NCI-H2029 (cell line): ENCODE data around the gene COL27A1.

Source experiments
- DNase-seq: peaks from one replicate; lab custom pipeline; 2025; lab: John Stamatoyannopoulos, UW

The COL27A1 gene

DNA sequence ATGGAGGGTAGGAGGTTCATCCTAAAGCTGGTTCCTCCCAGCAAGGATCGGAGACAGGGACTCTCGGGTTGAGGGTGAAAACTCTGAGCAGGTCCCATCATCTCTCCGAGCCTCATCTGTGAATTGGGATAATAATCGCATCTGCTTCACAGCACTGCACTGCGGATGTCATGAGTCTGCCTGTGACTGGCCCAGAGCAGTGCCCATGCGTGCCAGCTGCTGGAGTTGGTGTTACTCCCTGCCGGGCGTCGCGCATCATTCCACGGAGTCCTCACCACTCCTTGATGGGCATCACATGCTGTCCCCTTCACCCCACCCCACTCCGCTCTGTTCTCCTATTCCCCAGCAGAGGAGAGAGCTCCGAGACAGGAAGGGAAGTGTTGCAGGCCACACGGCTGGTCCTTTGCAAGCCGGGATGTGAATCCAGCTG, 132.4 kb downstream of the COL27A1 start:
- no peak for DNase-seq

DNA sequence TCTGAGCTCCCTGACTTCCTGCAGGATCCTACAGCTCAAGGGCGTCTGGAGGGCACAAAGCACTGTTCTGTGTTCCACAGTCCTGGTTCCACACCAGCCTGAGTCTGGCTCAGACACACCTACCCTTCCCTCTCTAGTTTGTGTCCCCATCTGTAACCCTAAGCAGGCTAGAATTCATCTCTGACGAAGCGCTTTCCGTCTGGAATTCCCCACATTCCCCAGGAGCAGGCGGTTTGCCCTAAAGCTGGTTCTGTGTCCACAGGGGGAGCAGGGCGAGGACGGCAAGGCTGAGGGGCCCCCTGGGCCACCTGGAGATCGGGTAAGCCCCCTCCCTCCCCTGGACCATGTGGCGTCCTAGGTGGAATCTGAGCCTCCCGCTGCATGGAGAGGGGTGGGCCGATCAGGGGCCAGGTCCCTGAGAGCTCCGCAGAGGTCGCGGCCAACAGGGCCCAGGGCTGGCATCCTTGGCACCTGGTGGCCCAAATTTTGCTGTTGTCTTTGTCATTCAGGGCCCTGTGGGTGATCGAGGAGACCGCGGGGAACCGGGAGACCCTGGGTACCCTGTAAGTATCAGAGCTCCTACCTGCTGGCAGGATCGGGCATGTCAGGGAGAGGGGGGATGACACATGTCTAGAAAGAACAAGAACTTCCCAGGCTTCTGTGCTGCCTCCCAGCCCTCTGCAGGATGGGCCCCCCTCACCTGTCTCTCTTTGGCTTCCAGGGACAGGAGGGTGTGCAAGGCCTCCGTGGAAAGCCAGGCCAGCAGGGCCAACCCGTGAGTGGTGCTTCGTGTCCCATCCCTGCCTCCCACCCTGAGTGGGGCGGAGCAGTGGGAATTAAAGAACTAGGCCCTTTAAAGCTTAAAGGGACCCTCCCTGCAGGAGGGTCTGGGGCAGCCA, 133.1 kb downstream of the COL27A1 start:
- DNase-seq = no peak

DNA sequence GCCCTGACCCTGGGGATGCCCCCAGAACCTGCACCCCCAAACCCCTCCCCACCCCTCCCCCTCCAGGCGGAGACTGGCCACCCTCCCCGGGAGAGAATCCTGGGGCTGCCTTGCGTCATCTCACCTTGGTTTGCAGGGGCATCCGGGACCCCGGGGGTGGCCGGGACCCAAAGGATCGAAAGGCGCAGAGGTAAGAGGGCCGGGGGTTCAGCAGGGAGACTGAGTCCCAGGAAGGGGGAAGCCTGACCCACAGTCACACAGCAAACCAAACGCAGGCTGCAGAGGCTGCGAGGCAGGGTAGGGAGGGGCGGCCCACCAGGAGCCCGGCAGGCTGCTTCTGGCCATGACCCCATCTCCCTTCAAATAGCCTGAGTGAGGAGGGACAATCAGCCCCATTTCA, 133.8 kb downstream of the COL27A1 start:
- no peak for DNase-seq

DNA sequence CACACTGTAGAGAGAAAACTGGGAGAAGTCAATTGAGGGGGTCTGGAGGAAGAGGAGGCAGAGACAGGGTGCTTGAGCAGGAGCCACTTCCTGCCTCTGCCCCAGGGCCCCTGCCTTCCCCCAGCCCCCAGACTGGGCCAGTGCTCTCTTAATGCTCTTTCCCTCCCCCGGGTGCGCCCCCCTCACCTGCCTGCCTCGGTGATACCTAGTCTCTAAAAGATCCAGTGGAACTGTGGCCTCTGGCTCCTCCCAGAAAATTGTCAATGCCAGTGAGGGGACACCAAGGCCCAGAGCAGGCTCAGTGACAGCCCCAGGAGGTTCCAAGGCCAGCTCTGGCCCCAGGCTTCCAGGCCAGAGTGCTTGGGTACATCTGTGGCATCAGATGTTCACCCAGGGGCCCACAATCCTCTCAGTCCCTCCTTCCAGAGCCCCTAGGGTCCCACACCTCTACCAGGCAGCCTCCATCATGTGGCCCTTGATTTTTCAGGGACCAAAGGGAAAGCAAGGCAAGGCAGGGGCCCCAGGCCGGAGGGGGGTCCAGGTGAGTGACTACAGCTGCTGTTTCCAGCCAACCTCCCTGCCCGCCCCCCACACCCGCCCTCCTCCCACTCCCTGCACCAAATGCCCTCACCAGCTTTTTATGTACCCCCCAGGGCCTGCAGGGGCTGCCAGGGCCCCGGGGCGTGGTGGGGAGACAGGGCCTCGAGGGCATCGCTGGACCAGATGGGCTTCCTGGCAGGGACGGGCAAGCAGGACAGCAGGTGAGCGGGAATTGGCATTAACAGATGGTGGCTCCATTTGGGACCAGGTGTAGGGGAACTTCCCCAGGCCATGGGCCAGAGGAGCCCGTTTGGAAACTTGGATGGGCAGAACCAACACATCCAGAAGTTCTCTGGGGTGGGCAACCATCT, 134.5 kb downstream of the COL27A1 start:
- DNase-seq = no peak

DNA sequence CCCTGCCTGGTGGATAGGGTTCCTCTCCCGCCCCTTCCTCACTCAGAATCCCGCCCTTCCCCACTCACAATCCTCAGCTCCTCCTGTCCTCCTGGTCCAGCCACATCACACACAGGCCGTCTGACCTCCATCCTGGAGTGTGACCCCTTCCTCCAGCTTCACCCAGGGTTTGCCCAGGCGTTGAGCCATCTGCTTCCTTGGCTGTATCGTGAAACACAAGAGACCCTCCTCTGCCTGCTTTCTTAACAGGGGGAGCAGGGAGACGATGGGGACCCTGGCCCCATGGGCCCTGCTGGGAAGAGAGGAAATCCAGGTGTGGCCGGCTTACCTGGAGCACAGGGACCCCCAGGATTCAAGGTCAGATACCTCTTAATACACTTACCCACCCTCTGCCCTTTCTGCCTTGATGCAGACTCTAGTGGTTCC, 135.2 kb downstream of the COL27A1 start:
- no peak for DNase-seq

DNA sequence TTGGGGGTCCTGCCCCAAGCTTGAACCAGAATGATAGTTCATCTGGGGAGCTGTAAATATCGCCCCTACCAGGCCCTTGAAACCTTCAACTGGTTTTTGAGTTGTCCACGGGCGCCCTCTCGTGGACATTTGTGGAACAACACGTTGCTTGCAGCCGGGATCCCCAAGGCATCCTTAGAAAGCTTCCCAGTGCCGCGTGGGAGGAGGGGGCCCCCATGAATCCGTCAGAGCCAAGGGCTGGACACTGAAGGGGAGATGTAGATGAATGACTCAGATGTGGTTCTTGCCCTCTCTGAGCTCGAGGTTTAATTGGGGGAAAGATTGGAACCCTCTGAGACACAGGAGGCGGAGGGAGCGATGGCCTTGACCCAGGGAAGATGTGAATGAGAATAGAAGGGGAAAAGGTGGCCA, 135.7 kb downstream of the COL27A1 start:
- DNase-seq = peak; percentile 38

DNA sequence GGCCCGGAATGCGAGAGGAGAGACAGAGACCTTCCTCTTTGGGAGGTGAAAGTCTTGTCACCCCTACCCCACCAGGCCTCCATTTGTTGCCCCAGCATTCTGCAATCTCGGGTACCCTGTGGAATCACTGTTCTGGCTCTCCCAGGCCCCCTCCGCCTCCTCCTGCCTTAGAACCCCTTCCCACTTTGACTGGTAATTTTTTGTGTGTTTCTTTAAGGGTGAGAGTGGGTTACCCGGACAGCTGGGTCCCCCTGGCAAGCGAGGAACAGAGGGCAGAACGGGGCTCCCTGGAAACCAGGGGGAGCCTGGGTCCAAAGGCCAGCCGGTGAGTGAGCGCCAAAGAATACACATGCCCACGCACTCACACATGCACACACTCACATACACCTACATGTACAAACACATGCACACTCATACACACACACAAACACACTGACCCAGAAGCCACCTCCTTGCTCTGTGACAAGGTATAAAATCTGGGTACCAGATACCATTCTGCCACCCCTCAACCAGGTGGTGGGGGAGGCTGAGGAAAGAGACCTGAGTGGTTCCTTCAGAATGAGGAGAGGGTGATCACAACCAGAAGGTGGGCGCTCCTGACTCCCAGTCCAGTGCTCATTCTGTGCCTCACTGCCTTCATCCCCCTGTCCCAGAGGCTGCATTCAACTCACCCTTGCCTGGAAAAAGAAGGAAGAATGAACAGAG, 136.7 kb downstream of the COL27A1 start:
- DNase-seq = no peak

DNA sequence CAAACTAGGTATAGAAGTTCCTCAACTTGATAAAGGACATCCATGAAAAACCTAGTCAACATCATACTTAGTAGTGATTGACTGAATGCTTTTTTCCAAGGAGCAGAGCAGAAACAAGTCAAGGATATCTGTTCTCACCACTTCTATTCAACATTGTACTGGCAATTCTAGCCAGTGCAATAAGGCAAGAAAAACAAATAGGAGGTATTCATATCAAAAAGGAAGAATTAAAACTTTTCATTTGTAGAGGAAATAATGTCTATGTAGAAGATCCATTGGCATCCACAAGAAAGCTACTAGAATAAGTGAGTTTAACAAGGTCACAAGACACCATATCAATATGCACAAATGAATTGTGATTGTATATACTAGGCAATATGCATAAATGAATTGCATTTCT, 139.3 kb downstream of the COL27A1 start:
- no peak for DNase-seq

DNA sequence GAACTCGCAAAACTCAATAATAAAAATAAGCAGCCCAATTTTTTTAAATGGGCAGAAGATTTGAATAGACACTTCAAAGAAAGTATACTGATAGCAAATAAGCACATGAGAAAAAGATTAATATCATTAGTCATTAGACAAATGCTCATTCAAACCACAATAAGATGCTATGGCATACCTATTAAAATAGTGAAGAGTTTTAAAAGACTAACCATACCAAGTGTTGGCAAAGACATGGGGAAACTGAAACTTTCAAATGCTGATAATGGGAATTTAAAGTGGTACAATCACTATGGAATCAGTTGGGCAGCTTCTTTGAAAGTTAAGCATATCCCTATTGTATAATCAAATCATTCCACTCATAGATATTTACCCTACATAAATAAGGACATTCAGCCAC, 141.0 kb downstream of the COL27A1 start:
- no peak for DNase-seq

DNA sequence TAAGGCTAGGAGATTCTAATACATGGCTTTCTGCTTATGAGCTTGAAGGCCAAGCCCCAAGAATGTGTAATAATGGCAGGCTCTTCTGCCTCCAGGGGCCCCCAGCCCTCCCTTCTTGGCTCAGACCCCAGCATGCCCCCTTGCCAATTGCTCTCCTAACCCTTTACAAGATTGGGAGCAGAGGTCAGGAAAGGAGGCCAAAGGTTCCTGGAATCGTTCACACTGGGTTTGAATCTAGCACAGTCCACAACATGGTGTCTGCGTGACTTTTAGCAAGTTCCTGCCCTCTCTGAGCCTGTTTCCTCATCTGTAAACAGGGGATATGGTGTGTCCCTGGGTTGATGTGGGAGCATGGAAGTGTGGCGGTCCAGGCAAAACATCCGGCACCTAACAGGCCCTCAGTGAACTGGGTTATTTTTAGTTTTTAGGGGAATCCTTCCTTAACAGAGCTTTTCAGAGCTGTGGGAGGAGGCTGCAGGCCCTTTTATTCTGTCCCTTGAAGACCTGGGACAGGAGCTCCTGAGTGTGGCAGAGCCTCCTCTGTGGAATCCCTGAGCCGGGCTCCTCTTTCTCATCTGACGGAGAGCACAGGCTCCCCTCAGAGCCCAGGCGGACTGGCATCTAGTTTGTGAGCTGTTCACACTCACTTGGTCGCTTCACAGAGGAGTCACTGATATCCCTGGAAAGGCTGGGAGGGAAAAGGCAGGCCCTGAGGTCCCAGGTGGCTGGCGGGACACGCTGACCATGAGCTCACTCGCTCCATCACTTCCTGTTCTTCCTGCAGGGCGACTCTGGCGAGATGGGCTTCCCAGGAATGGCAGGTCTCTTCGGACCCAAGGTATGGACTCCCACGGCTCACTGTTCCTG, 144.2 kb downstream of the COL27A1 start:
- no peak for DNase-seq

DNA sequence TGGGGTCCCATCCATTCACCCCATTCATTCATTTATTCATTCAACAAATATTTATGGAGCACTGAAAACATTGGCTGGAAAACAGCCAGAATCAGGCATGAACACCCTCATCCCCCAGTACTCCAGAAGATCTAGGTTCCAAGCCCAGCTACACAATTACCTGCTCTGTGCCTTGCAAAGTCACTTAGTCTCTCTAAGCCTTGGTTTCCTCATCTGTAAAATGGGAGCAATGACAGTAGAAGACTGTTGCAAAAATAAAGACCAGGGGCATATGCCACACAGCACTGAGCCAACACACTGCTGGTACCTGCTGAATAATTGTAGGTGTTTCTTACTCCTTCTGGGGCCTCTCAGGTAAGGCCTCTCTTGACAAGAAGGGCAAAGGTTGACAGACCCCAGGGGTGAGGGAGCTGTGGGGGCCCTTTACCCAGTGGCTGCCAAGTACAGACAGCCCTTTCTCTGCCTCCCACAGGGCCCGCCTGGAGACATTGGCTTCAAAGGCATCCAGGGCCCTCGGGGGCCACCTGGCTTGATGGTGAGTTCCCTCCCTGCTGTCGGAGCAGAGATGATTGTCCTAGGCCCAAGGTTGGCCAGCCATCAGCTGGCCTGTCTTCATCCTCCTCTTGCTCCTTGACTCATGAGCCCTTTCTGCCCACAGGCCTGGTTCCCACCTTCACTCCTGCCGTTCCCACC, 145.0 kb downstream of the COL27A1 start:
- DNase-seq = no peak

DNA sequence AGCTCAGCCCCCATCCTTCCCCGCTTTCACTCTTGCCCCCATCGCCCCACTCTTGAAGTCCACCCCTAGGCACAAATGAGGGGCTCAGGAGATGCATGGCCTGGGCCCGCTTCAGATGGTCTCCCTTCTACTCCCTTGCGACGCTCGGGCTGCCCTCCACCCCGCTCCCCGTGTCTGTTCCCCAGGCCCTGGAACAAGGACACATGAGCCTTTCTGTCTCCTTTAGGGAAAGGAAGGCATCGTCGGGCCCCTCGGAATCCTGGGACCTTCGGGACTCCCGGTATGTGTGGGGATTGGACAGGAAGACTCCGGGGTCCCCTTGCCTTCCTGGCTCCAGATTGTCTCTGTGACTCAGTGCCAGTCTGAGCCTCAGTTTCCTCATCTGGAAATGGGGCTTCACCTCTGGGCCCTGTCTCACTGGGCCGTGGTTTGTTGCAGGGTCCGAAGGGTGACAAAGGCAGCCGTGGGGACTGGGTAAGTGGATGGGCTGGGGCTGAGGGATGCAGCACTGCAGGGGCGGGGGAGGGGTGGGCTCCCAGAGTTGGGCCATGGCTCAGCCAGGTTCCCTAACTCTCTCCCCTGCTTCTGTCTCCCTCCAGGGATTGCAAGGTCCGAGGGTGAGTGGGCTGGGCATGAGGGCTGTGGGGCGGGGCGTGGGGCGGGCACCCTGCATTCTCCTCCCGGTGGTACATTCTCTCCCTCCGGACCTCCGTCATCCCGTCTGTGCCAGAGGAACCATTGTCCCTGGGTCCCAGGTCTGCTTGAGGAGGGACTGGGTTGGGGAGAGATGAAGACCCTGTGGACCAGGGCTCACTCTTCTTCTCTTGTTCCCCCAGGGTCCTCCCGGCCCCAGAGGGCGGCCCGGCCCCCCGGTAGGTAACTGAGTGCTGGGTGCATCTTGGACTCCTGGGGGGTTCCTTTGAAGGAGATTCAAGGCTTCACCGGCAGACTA, 145.8 kb downstream of the COL27A1 start:
- no peak for DNase-seq

DNA sequence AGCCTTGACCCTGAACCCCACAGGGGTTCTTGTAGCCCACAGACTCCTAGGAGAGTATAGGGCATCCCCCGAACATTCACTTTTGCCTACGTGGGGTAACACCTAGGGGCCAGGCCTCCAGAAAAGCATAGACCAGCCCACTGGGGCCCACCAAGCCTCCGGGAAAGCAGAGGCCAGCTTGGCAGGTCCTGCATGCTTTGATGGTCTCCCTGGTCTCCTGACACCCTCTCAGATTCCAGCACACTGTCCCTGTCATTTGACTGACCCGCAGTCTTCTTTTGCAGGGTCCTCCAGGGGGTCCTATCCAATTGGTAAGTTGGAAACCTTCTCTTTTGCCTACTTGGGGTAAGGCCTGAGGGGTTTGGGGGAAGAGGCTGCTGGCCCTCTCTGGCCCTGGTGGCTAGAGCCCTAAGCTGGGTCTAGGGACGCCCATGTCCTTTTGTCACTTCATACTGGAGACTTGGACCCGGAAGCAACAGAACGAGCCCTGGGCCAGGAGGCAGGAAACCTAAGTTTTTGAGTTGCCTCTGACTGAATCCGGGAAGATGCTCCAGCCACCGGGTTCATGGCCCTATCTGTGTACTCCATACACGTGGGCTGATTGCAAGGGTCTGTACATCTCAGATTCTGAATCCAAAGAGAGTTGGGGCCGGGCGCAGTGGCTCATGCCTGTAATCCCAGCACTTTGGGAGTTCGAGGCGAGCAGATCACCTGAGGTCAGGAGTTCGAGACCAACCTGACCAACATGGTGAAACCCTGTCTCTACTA, 146.6 kb downstream of the COL27A1 start:
- DNase-seq = no peak

DNA sequence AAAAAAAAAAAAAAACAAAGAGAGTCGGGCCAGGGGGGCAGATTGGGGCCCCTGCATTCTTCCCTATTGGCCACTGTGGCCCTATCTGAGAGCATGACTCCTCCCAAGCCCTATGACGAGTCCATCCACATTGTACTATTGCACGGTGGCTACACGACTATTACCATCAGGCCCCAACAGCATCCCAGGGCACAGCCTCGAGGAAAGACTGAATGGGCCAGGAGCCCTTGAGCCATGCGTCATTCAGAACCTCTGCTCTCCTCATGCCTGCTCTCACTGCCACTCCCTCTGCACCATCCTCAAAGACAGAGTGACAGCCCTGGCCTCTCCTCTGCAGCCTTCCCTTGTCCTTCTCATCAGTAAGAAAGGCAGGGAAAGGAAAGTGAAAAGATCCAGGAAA, 147.4 kb downstream of the COL27A1 start:
- DNase-seq = no peak

DNA sequence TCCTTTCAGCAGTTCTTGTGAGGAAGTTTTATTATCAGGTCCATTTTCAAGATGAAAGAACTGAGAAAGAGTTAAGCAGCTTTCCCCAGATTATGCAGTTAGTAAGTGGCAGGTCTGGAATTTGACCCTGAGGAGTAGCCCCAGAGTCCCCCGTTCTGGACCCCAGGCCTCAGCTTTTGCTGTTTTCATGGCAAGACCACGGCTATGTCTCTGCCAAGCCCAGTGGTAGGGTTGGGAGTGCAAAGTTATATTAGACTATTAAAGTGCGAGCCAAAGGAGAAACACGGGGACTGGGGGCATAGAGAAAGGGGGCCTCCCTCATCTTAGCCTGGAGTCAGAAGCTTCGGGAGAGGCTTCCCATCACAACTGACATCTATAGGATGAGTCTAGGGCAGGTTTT, 148.2 kb downstream of the COL27A1 start:
- no peak for DNase-seq

DNA sequence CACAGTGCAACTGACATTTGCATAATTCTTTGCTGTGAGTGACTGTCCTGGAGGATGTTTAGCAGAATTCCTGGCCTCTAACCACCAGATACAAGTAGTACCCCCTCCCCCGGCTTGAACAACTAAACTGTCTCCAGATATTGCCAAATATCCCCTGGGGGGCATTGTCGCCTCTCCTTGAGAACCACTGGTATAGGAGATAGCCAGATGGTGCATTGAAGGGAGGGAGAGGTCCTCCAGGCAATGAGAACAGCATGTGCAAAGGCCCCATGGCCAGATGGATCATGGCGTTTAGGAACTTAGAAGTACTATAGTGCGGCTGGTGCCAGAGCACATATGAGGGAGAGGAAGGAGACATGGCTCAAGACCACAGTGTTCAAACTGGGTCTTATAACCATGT, 148.6 kb downstream of the COL27A1 start:
- no peak for DNase-seq

DNA sequence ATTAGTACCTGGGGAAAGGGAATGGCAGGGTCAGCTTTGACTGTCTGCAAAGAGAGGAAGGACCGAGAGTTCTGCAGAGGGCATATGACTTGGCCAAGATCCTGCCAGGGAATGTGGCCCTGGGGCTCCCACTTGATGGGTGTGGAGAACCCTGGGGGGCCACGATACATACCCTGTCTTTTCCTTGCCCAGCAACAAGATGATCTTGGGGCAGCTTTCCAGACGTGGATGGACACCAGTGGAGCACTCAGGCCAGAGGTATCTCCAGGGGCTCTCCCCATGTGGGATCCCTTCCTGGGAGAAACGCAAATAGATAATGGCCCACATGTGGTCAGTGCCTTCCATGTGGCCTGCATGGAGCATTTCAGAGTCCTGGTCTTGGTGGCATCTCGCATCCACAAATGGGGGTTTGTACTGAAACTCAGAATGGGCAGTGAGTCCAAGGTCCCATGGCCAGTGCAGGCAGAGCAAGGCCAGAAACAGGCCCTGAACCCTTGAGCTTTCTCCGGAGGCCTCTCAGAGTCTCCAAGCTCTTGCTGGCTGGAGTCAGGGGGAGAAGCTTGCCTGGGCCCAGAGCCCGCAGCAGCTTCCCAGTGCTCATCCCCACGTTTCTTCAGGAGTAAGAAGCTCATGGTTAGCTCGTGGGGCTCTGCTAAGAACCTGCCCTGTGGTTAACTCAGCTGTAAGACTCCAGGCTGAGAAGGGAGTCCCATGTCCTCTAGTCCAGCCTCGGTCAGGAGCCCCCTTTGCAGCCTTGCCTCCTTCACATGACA, 149.3 kb downstream of the COL27A1 start:
- no peak for DNase-seq

DNA sequence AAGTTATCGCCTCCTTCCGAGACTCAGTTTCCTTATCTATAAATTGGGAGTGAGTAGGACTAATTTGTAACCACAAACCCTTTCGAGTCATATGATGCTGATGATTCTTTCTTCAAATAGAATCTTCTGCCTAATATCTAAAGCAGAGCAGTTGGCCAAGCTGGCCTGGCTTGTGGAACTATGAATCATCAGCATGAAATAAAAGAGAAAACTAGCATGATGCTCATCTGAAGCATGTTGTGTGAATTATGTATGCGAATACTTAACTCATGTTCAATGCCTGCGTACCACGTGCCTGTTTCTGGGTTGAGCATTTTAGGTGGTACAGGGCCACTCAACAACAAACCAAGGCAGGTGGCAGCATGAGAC, 152.5 kb downstream of the COL27A1 start:
- DNase-seq = no peak
